ENCODE measurements around the gene CES3. TPM values are rescaled to one million over a fixed set of nuclear protein-coding genes. Genes with fewer than 3 reads are reported as not detected.

Gene CES3
- total and polyA plus RNA-seq, 9 of the 15 experiments (the other 6 are each of a cell fraction or from before 2014, with no cell fraction given), result 0.06 to 2.2 (median 0.68) TPM

- TF ChIP-seq ZNF274 (IDR thresholded peaks at IDR 0.05; ENCODE audit: borderline replicate concordance, low read depth, low read length), result no peak
- TF ChIP-seq ZNF324 (CRISPR knock-in tag; IDR thresholded peaks at IDR 0.05), result no peak
- no peak for TF ChIP-seq NCOA1 (IDR thresholded peaks at IDR 0.05; ENCODE audit: low read depth)
- TF ChIP-seq MAFK (IDR thresholded peaks at IDR 0.05; ENCODE audit: low read length), result no peak
- no peak for TF ChIP-seq SRSF3 (IDR thresholded peaks at IDR 0.05; ENCODE audit: insufficient read depth, low read length)
- TF ChIP-seq RBM39 (optimal IDR thresholded peaks at IDR 0.05; ENCODE audit: low read depth, low read length), result no peak
- TF ChIP-seq MCM7 (IDR thresholded peaks at IDR 0.05), result no peak
- TF ChIP-seq MEF2D (tag; conservative IDR thresholded peaks at IDR 0.05; ENCODE audit: low read depth), result no peak
- no peak for TF ChIP-seq PCBP1 (IDR thresholded peaks at IDR 0.05; ENCODE audit: low read depth, low read length, poor library complexity, severe bottlenecking)
- no peak for TF ChIP-seq NR2F6 (CRISPR knock-in tag; IDR thresholded peaks at IDR 0.05)
- TF ChIP-seq ESRRA (IDR thresholded peaks at IDR 0.05; ENCODE audit: borderline replicate concordance, low read depth), result peak; percentile 57; the same call in 1 of the 2 replicates
- TF ChIP-seq ZNF584 (CRISPR knock-in tag; IDR thresholded peaks at IDR 0.05; ENCODE audit: low read depth), result no peak
- no peak for TF ChIP-seq PHTF2 (CRISPR knock-in tag; IDR thresholded peaks at IDR 0.05)
- no peak for TF ChIP-seq ATF2 (CRISPR knock-in tag; IDR thresholded peaks at IDR 0.05)
- TF ChIP-seq ZNF778 (CRISPR knock-in tag; IDR thresholded peaks at IDR 0.05), result no peak
- peak; percentile 47; the same call in 1 of the 2 replicates for TF ChIP-seq PHF8 (IDR thresholded peaks at IDR 0.05; ENCODE audit: borderline replicate concordance, low read length)
- TF ChIP-seq HDGF (IDR thresholded peaks at IDR 0.05), result no peak
- no peak for TF ChIP-seq SMARCA4 (IDR thresholded peaks at IDR 0.05)
- no peak for TF ChIP-seq MAX (CRISPR knock-in tag; IDR thresholded peaks at IDR 0.05)
- TF ChIP-seq PRPF4 (IDR thresholded peaks at IDR 0.05; ENCODE audit: insufficient read depth, low read depth, low read length, poor library complexity, severe bottlenecking), result no peak
- TF ChIP-seq ZFP91 (CRISPR knock-in tag; IDR thresholded peaks at IDR 0.05), result no peak
- no peak for TF ChIP-seq ZNF124 (CRISPR knock-in tag; IDR thresholded peaks at IDR 0.05)
- TF ChIP-seq HEY1 (CRISPR knock-in tag; IDR thresholded peaks at IDR 0.05; ENCODE audit: borderline replicate concordance), result no peak
- no peak for TF ChIP-seq HNRNPH1 (optimal IDR thresholded peaks at IDR 0.05; ENCODE audit: low read depth, low read length)
- TF ChIP-seq ZBTB49 (CRISPR knock-in tag; IDR thresholded peaks at IDR 0.05; ENCODE audit: borderline replicate concordance), result no peak
Measured at GRCh38 chr16:67013823-67014633, 53.0 kb downstream of the CES3 start (continued).

Measured in K562 (cell line).